H1 (cell line): ENCODE results near the gene PAX3. TPM values are rescaled to one million over a fixed set of nuclear protein-coding genes. Genes with fewer than 3 reads are reported as not detected.

Experiments used
- CTCF ChIA-PET: fragments of 300-600 bp; sonication (Branson Sonifier 250); formaldehyde crosslinking; loops from one replicate; lab custom pipeline; 2021; ENCODE audit not compliant: partially characterized antibody; lab: Charles Lee
- POLR2A ChIA-PET: fragments of 300-600 bp; sonication (Branson Sonifier 250); formaldehyde crosslinking; loops from one replicate; lab custom pipeline; 2021; ENCODE audit warnings: inconsistent platforms; ENCODE audit not compliant: partially characterized antibody; lab: Charles Lee
- DNase-seq, 2 experiments: peaks; one replicate each; pipeline versions ENCODE4 v3.0.0 to v3.0.0-alpha.2; 2010 to 2022; ENCODE audit warnings: low spot score in 2 of 2, low read depth in 1 of 2, mixed read lengths in 1 of 2
- FAIRE-seq: peaks from 2 replicates; lab custom pipeline; 2011; peaks lifted over from hg19 to GRCh38; lab: Jason Lieb, UNC
- H2AFZ ChIP-seq: 2 replicates; pipeline ENCODE4 v1.8.1; 2012; ENCODE audit warnings: low read length, inconsistent platforms
- H2AK5ac ChIP-seq: 2 replicates; pipeline ENCODE4 v1.6.1; 2013; ENCODE audit warnings: low read depth, low read length
- H2BK120ac ChIP-seq: replicated peaks from 2 replicates; pipeline ENCODE3; 2013; ENCODE audit warnings: low read depth, low read length, inconsistent platforms
- H2BK12ac ChIP-seq: 2 replicates; pipeline ENCODE4 v1.6.1; 2013; ENCODE audit warnings: low read depth, low read length
- H2BK15ac ChIP-seq: 2 replicates; pipeline ENCODE4 v1.6.1; 2013; ENCODE audit warnings: low read length
- H2BK20ac ChIP-seq: 2 replicates; pipeline ENCODE4 v1.6.1; 2013; ENCODE audit warnings: low read length
- H2BK5ac ChIP-seq: 2 replicates; pipeline ENCODE4 v1.6.1; 2013; ENCODE audit warnings: low read depth, low read length
- H3K14ac ChIP-seq: 2 replicates; pipeline ENCODE4 v1.6.1; 2013; ENCODE audit warnings: inconsistent platforms; ENCODE audit not compliant: insufficient read length
- H3K18ac ChIP-seq: 2 replicates; pipeline ENCODE4 v1.6.1; 2013; ENCODE audit warnings: low read length; ENCODE audit errors: extremely low read depth
- H3K23ac ChIP-seq: 2 replicates; pipeline ENCODE4 v1.6.1; 2013; ENCODE audit warnings: inconsistent platforms; ENCODE audit not compliant: insufficient read length
- H3K23me2 ChIP-seq: 2 replicates; pipeline ENCODE4 v1.6.1; 2013; ENCODE audit warnings: low read depth, low read length
- H3K27ac ChIP-seq: 2 replicates; pipeline ENCODE4 v1.6.1; 2011; ENCODE audit warnings: low read depth, low read length, inconsistent platforms
- H3K27me3 ChIP-seq, 4 experiments: replicated peaks in 1 of 4; 1 replicate in 1 of 4; 2 replicates in 3 of 4; pipeline versions ENCODE4 v1.6.1 to v1.8.1; 2011 to 2013; ENCODE audit warnings: low read length in 3 of 4, mild to moderate bottlenecking in 3 of 4, inconsistent platforms in 2 of 4, mixed read lengths in 2 of 4, moderate library complexity in 1 of 4; ENCODE audit not compliant: control insufficient read depth in 3 of 4, insufficient read depth in 3 of 4; ENCODE audit errors: extremely low read depth in 1 of 4
- H3K36me3 ChIP-seq, 4 experiments: 2 replicates each; pipeline versions ENCODE4 v1.6.1 to v1.8.1; 2011 to 2013; ENCODE audit warnings: mild to moderate bottlenecking in 4 of 4, low read length in 3 of 4, moderate library complexity in 2 of 4, control low read depth in 1 of 4, inconsistent platforms in 1 of 4; ENCODE audit not compliant: insufficient read depth in 4 of 4, control insufficient read depth in 2 of 4
- H3K4ac ChIP-seq: replicated peaks from 2 replicates; pipeline ENCODE3; 2013; ENCODE audit warnings: low read length, low read depth, mixed read lengths, inconsistent platforms; ENCODE audit not compliant: insufficient read length
- H3K4me1 ChIP-seq, 4 experiments: replicated peaks in 1 of 4; 1 replicate in 1 of 4; 2 replicates in 3 of 4; pipeline versions ENCODE4 v1.6.1 to v1.8.1; 2011 to 2013; ENCODE audit warnings: low read length in 3 of 4, inconsistent platforms in 2 of 4, mixed read lengths in 1 of 4; ENCODE audit not compliant: insufficient read depth in 4 of 4, control insufficient read depth in 3 of 4
- H3K4me2 ChIP-seq, 2 experiments: 2 replicates each; pipeline versions ENCODE4 v1.6.1 to v1.8.1; 2011 to 2013; ENCODE audit warnings: low read depth in 2 of 2, low read length in 2 of 2, control low read depth in 1 of 2, inconsistent platforms in 1 of 2, mild to moderate bottlenecking in 1 of 2; ENCODE audit not compliant: insufficient read depth in 1 of 2
- H3K4me3 ChIP-seq, 4 experiments: fragments of 200-600, 300-600 bp in 1 of 4; sonication (generic), shearing (Covaris generic), sonication (Bioruptor Twin) in 1 of 4; 2 replicates each; pipeline versions ENCODE4 v1.5.1 to v1.8.1; 2011 to 2016; ENCODE audit warnings: low read length in 4 of 4, low read depth in 3 of 4, control low read depth in 2 of 4, inconsistent platforms in 2 of 4, mild to moderate bottlenecking in 2 of 4, mixed read lengths in 1 of 4, moderate library complexity in 1 of 4; ENCODE audit not compliant: insufficient read depth in 2 of 4; ENCODE audit errors: extremely low read depth in 1 of 4
- H3K56ac ChIP-seq: replicated peaks from 2 replicates; pipeline ENCODE3; 2013; ENCODE audit warnings: low read depth, mild to moderate bottlenecking, mixed read lengths, low read length, inconsistent platforms; ENCODE audit not compliant: insufficient read length
- H3K79me1 ChIP-seq: 2 replicates; pipeline ENCODE4 v1.6.1; 2013; ENCODE audit warnings: low read depth, low read length, control low read depth
- H3K79me2 ChIP-seq, 2 experiments: 2 replicates each; pipeline versions ENCODE4 v1.6.1 to v1.8.1; 2012 to 2013; ENCODE audit warnings: low read length in 2 of 2, mild to moderate bottlenecking in 2 of 2, inconsistent platforms in 1 of 2; ENCODE audit not compliant: insufficient read depth in 2 of 2, control insufficient read depth in 1 of 2
- H3K9ac ChIP-seq, 4 experiments: replicated peaks in 1 of 4; 1 replicate in 1 of 4; 2 replicates in 3 of 4; pipeline versions ENCODE4 v1.6.1 to v1.8.1; 2011 to 2013; ENCODE audit warnings: low read depth in 3 of 4, low read length in 3 of 4, control low read depth in 2 of 4, mild to moderate bottlenecking in 2 of 4, moderate library complexity in 2 of 4, inconsistent platforms in 1 of 4; ENCODE audit errors: extremely low read depth in 1 of 4
- H3K9me3 ChIP-seq, 2 experiments: 2 replicates each; pipeline versions ENCODE4 v1.6.1 to v1.8.1; 2012 to 2013; ENCODE audit warnings: mild to moderate bottlenecking in 2 of 2, moderate library complexity in 2 of 2, control low read depth in 1 of 2, inconsistent platforms in 1 of 2, low read depth in 1 of 2, low read length in 1 of 2, mixed read lengths in 1 of 2; ENCODE audit not compliant: insufficient read depth in 2 of 2
- H4K20me1 ChIP-seq, 2 experiments: replicated peaks in 1 of 2; 2 replicates each; pipeline versions ENCODE3 to v1.8.1; 2011 to 2013; ENCODE audit warnings: inconsistent platforms in 2 of 2, low read length in 2 of 2, mild to moderate bottlenecking in 1 of 2; ENCODE audit not compliant: insufficient read depth in 2 of 2, control insufficient read depth in 1 of 2
- H4K5ac ChIP-seq: 2 replicates; pipeline ENCODE4 v1.6.1; 2013; ENCODE audit warnings: low read length, low read depth, mixed read lengths, inconsistent platforms; ENCODE audit not compliant: insufficient read length
- H4K8ac ChIP-seq: 2 replicates; pipeline ENCODE4 v1.8.0; 2013; ENCODE audit warnings: mild to moderate bottlenecking, moderate library complexity, low read length, inconsistent platforms; ENCODE audit not compliant: insufficient read depth; ENCODE audit errors: extremely low read depth
- H4K91ac ChIP-seq: replicated peaks from 2 replicates; pipeline ENCODE3; 2013; ENCODE audit warnings: low read length, mixed read lengths, inconsistent platforms; ENCODE audit not compliant: insufficient read length
- CBX5 ChIP-seq: fragments of 300-800, 300-1000 bp; sonication (generic); IDR thresholded peaks from 2 replicates; pipeline ENCODE4 v1.7.1; 2016; ENCODE audit warnings: antibody characterized with exemption, low read length, low read depth
- RNF2 ChIP-seq: fragments of 200-900, 300-1000 bp; sonication (generic); IDR thresholded peaks from 2 replicates; pipeline ENCODE4 v1.7.1; 2016; ENCODE audit warnings: borderline replicate concordance, low read depth, mild to moderate bottlenecking, antibody characterized with exemption, low read length; ENCODE audit not compliant: poor library complexity, severe bottlenecking; ENCODE audit errors: missing control alignments
- SUZ12 ChIP-seq: fragments of 200-600 bp; sonication (generic); IDR thresholded peaks from 2 replicates; pipeline ENCODE4 v1.6.1; 2012; ENCODE audit warnings: mild to moderate bottlenecking, inconsistent platforms, low read length, moderate library complexity, mixed read lengths
- WGBS, 2 experiments: shearing (Covaris generic) in 1 of 2; methylation state at CpG; one replicate each; pipeline versions ENCODE4 v1.1.6 to v1.1.7; 2013 to 2015; ENCODE audit warnings: low lambda C conversion rate in 2 of 2, mixed read lengths in 2 of 2, inconsistent platforms in 1 of 2, low coverage in 1 of 2, missing lambda C conversion rate in 1 of 2; ENCODE audit not compliant: insufficient replicate concordance in 2 of 2, insufficient coverage in 1 of 2, insufficient read length in 1 of 2; ENCODE audit errors: extremely low coverage in 1 of 2, missing lambda C conversion rate in 1 of 2; 5-methylcytosine and 5-hydroxymethylcytosine counted together
- polyA plus RNA-seq, 7 experiments: library from polyadenylated mRNA; depleted of rRNA in 3 of 7; stranded (reverse) in 5 of 7; unstranded in 2 of 7; fragments of >200 nt in 5 of 7; fragments of 200-250 nt in 2 of 7; gene quantifications; 1 replicate in 5 of 7; 2 replicates in 1 of 7; 4 replicates in 1 of 7; pipeline versions ENCODE4 v1.2.1 to v1.2.3, GENCODE V29; 2011 to 2013; ENCODE audit warnings: missing spikeins in 2 of 7, mixed read lengths in 2 of 7
- total RNA-seq: library from RNA; stranded (reverse); fragmentation: NEBNext Ultra II Directional; extraction: Animal tissue kit (Norgen Biotek cat#: 25700); gene quantifications from 2 replicates; pipeline ENCODE4 v1.2.1, GENCODE V29; 2021

Gene PAX3
- total and polyA plus RNA-seq, 2 of the 8 experiments (the other 6 are each of a cell fraction or from before 2014, with no cell fraction given) = 0.33 TPM; not detected in 1

DNA sequence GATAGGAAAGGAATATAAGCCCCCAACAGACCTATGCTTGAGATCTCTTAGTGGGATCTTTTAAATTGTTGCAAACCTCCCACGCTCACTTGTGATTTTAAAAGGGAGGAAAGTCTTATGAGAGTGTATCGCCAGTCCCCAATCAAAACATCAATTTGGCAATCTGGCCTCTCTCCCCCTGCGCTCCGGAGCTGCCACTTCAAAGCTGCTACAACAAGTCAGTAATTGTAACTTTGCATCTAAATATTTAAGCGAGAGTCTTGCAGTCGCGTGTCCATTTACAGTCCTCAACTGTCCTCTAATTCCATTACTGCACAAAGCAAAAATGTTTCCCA, 8.4 kb downstream of the PAX3 start:
- ChIA-PET POLR2A (interaction anchor here (0.7 to 2.8 kb wide), 4 partner anchors 10 to 29 kb away, joined by 3 to 12 read pairs (median 4); no protein-coding TSS in a partner anchor), CTCF (interaction anchor here (0.6 to 4.1 kb wide), 2 partner anchors 265 to 1830 kb away, joined by 3 to 19 read pairs; no protein-coding TSS in a partner anchor)
- WGBS, 2 experiments = 5% methylated on average over 7 of the region's 7 CpGs; no CpG with 5 or more reads in 1 of the 2 experiments
- Histone ChIP-seq H3K4ac (no peak overlapping the region), H2AFZ (no peak overlapping the region), H2AK5ac (no peak overlapping the region), H2BK15ac (no peak overlapping the region), H3K4me3 (peak overlapping the region; percentile 16 to 56 (median 26); a peak in 6 of 8 replicates), H3K9me3 (no peaks in the 10 kb centered on the region), H3K79me1 (no peaks in the 10 kb centered on the region), H3K79me2 (no peaks in the 10 kb centered on the region), H3K14ac (no peak overlapping the region), H2BK120ac (no peak overlapping the region), H4K8ac (no peak overlapping the region), H3K23me2 (peaks cover 9% of the 10 kb centered on the region; the same call in 1 of the 2 replicates), H3K27ac (no peak overlapping the region), H3K9ac (no peak overlapping the region), H2BK20ac (no peak overlapping the region), H3K4me1 (peaks cover 13 to 29% (median 20%) of the 10 kb centered on the region in 4 experiments), H4K91ac (no peak overlapping the region), H3K23ac (no peak overlapping the region), H3K4me2 (peak overlapping the region; percentile 73 to 86), H3K56ac (no peak overlapping the region), H2BK12ac (no peak overlapping the region), H3K36me3 (no peaks in the 10 kb centered on the region; a peak in 1 of 8 replicates), H2BK5ac (no peak overlapping the region), H3K18ac (no peak overlapping the region)
- FAIRE-seq (no peak), DNase-seq (no peak)
- peak; percentile 33 for TF ChIP-seq RNF2
- TF ChIP-seq CBX5 = no peak
- TF ChIP-seq SUZ12 = no peak
- TF ChIP-seq, all 59 proteins: peak for 1
- H3K27me3 ChIP-seq = peaks cover 64 to 97% (median 81%) of the 10 kb centered on the region in 4 experiments
- H4K5ac ChIP-seq = no peak overlapping the region
- H4K20me1 ChIP-seq = peaks cover 6 to 21% of the 10 kb centered on the region in 2 experiments
